GM18507 (cell line): ENCODE measurements around the gene TSPEAR.

Experiments
- DNase-seq: peaks from one replicate; pipeline ENCODE4 v3.0.0; 2011; ENCODE audit warnings: low read depth; ENCODE audit not compliant: insufficient read length; ENCODE audit errors: extremely low spot score
- FAIRE-seq: peaks from 2 replicates; lab custom pipeline; 2011; peaks lifted over from hg19 to GRCh38; lab: Jason Lieb, UNC

The TSPEAR gene

GRCh38 chr21:44455524-44456213 is 255.7 kb downstream of the TSPEAR start:
- FAIRE-seq, result no peak
- DNase-seq, result peak; percentile 28

GRCh38 chr21:44454747-44455523 is 256.4 kb downstream of the TSPEAR start, which contains the start of gene LRRC3:
TSS of gene LRRC3 (plus strand) at chr21:44455510. CDS start at chr21:44456645, 1,135 bp downstream.
- peak; percentile 65 for FAIRE-seq
- peak; percentile 90 for DNase-seq

GRCh38 chr21:44454058-44454457 is 257.3 kb downstream of the TSPEAR start:
- DNase-seq, result no peak
- no peak for FAIRE-seq

- FAIRE-seq, result no peak
Observed at GRCh38 chr21:44453120-44453519, 258.3 kb downstream of the TSPEAR start.

GRCh38 chr21:44450999-44451398 is 260.4 kb downstream of the TSPEAR start:
- FAIRE-seq, result no peak
- no peak for DNase-seq

More at GRCh38 chr21:44453120-44453519, 258.3 kb downstream of the TSPEAR start:
- no peak for DNase-seq

- DNase-seq, result no peak
- FAIRE-seq, result no peak
Observed at GRCh38 chr21:44450402-44450801, 261.0 kb downstream of the TSPEAR start.

- FAIRE-seq, result no peak
- DNase-seq, result no peak
Observed at GRCh38 chr21:44449473-44450363, 261.7 kb downstream of the TSPEAR start.

- no peak for FAIRE-seq
- no peak for DNase-seq
Observed at GRCh38 chr21:44448651-44449131, 262.7 kb downstream of the TSPEAR start.
